Measurements from ENCODE around the gene CHI3L1. TPM values are rescaled to one million over a fixed set of nuclear protein-coding genes. Genes with fewer than 3 reads are reported as not detected.

CHI3L1 gene
- total RNA-seq, 1 experiment from 2014 or later, result not detected

- H3K18ac ChIP-seq (ENCODE audit: insufficient read length, low read depth, low read length), result no peak overlapping the region
- no peaks in the 10 kb centered on the region for H3K79me2 ChIP-seq (ENCODE audit: insufficient read depth, low read length)
- WGBS (ENCODE audit: extremely low coverage, insufficient read length, low lambda C conversion rate), result no CpG with 5 or more reads among the region's 11 CpGs
- H3K4me2 ChIP-seq (ENCODE audit: insufficient read depth, insufficient read length, low read length), result no peak overlapping the region
- H3K23me2 ChIP-seq (ENCODE audit: insufficient read length, low read depth, low read length, poor library complexity, severe bottlenecking), result no peaks in the 10 kb centered on the region
- H3K36me3 Mint-ChIP-seq (ENCODE audit: insufficient read depth in 1 of 3, low read depth in 3 of 3), result peaks cover 0 to 6% (median 3%) of the 10 kb centered on the region in 3 experiments; a peak in 3 of 7 replicates
- H3K79me1 ChIP-seq (ENCODE audit: insufficient read depth, low read depth, low read length, poor library complexity, severe bottlenecking), result no peaks in the 10 kb centered on the region
- H2BK20ac ChIP-seq (ENCODE audit: low read depth, low read length, poor library complexity, severe bottlenecking), result no peak overlapping the region
- H3K4me1 ChIP-seq (ENCODE audit: insufficient read depth, low read length), result no peaks in the 10 kb centered on the region
- H3K4ac ChIP-seq (ENCODE audit: low read depth, low read length), result no peak overlapping the region
- peaks cover 15% of the 10 kb centered on the region for H3K27me3 Mint-ChIP-seq (ENCODE audit: low read depth)
- no peak for DNase-seq
- no peak overlapping the region for H2BK12ac ChIP-seq (ENCODE audit: insufficient read length, low read depth, low read length)
- no peaks in the 10 kb centered on the region for H4K20me1 ChIP-seq (ENCODE audit: control insufficient read depth, insufficient read depth, insufficient read length)
- no peak overlapping the region for H3K56ac ChIP-seq (ENCODE audit: insufficient read length, low read depth, low read length)
- no peaks in the 10 kb centered on the region for H3K9me3 ChIP-seq (ENCODE audit: control insufficient read depth, low read depth, low read length)
- no peak overlapping the region for H2BK5ac ChIP-seq (ENCODE audit: insufficient read length, low read length)
- no peak overlapping the region for H4K8ac ChIP-seq (replicated peaks; ENCODE audit: insufficient read length, low read depth, low read length)
- H2AFZ ChIP-seq (ENCODE audit: low read length), result no peak overlapping the region
- H2BK15ac ChIP-seq (ENCODE audit: low read depth, low read length), result no peak overlapping the region
- H3K27me3 ChIP-seq (ENCODE audit: insufficient read depth, low read length), result no peaks in the 10 kb centered on the region
- no peak overlapping the region for H3T11ph ChIP-seq (ENCODE audit: low read length)
- H2AK5ac ChIP-seq (ENCODE audit: insufficient read length, low read length), result no peak overlapping the region
- peaks cover 0 to 9% of the 10 kb centered on the region in 2 experiments; a peak in 3 of 5 replicates for H3K9me3 Mint-ChIP-seq
- H2BK120ac ChIP-seq (ENCODE audit: low read depth, low read length, poor library complexity, severe bottlenecking), result no peak overlapping the region
- H3K4me3 Mint-ChIP-seq, result no peak overlapping the region
- no peak overlapping the region for H4K91ac ChIP-seq (ENCODE audit: insufficient read length, low read depth, low read length)
- H3K4me1 Mint-ChIP-seq, result peaks cover 2 to 11% of the 10 kb centered on the region in 2 experiments; a peak in 3 of 4 replicates
- no peak overlapping the region for H3K27ac Mint-ChIP-seq
- no peak for TF ChIP-seq CTCF (conservative IDR thresholded peaks at IDR 0.05)
- no peak overlapping the region for H3K14ac ChIP-seq (ENCODE audit: insufficient read depth, low read length)
- no peak overlapping the region for H3K27ac ChIP-seq (ENCODE audit: insufficient read length, low read depth, low read length)
- H4K5ac ChIP-seq (ENCODE audit: insufficient read length, low read depth, low read length), result no peak overlapping the region
- no peak overlapping the region for H3K9ac ChIP-seq (ENCODE audit: extremely low read depth, insufficient read length, low read length)
- no peak overlapping the region for H3K23ac ChIP-seq (ENCODE audit: insufficient read length, low read depth, low read length)
Observed at GRCh38 chr1:203161703-203162102, 24.8 kb downstream of the CHI3L1 start.
